C4-2B (cell line): ENCODE data around the gene SLC39A8.

ENCODE experiments used
- CTCF ChIP-seq: fragments of 450-650 bp; conservative IDR thresholded peaks from 2 replicates; pipeline ENCODE4 v1.5.1; 2017; ENCODE audit warnings: mild to moderate bottlenecking
- ZFX ChIP-seq: fragments of 450-650 bp; IDR thresholded peaks from 2 replicates; pipeline ENCODE4 v1.6.1; 2017

GRCh38 chr4:102315532-102315931 lies 29.8 kb downstream of the SLC39A8 start:
- TF ChIP-seq CTCF (no peak), ZFX (no peak)
